GM18870 (cell line): ENCODE data around the gene TMEM209.
"Not testable (repeated sequence)": the region's sequence is repeated elsewhere in the genome, so short reads cannot be mapped to it uniquely, and the experiment has no call there.

Experiments
- ATAC-seq: cut with Tn5 transposase; IDR thresholded peaks from one replicate; pipeline ENCODE4 v1.9.1; 2021; ENCODE audit warnings: moderate library complexity; ENCODE audit not compliant: unreplicated experiment

Gene TMEM209

GRCh38 chr7:130205084-130205947 lies at the start of gene TMEM209:
Gene TMEM209 (minus strand): TSS chr7:130205406. CDS start chr7:130205375, 31 bp downstream.
- ATAC-seq = peak; percentile 97

- ATAC-seq = no peak
Observed at GRCh38 chr7:130254555-130254954, 49.3 kb upstream of the TMEM209 start.

- not testable (repeated sequence) for ATAC-seq
Observed at GRCh38 chr7:130249626-130250025, 44.4 kb upstream of the TMEM209 start.

GRCh38 chr7:130248842-130249241 lies 43.6 kb upstream of the TMEM209 start:
- not testable (repeated sequence) for ATAC-seq

DNA sequence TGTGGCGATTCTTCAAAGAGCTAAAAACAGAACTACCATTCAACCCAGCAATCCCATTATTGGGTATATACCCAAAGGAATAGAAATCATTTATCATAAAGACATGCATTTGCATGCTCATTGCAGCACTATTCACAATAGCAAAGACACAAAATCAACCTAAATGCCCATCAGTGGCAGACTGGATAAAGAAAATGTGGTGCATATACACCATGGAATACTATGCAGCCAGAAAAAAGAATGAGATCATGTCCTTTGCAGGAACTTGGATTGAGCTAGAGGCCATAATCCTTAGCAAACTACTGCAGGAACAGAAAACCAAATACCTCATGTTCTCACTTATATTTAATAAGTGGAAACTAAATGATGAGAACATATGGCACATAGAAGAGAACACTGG lies 41.3 kb upstream of the TMEM209 start:
- not testable (repeated sequence) for ATAC-seq

- not testable (repeated sequence) for ATAC-seq
Observed at GRCh38 chr7:130243486-130243885, 38.3 kb upstream of the TMEM209 start.

- ATAC-seq = no peak
Observed at GRCh38 chr7:130242198-130243014, 37.2 kb upstream of the TMEM209 start.

DNA sequence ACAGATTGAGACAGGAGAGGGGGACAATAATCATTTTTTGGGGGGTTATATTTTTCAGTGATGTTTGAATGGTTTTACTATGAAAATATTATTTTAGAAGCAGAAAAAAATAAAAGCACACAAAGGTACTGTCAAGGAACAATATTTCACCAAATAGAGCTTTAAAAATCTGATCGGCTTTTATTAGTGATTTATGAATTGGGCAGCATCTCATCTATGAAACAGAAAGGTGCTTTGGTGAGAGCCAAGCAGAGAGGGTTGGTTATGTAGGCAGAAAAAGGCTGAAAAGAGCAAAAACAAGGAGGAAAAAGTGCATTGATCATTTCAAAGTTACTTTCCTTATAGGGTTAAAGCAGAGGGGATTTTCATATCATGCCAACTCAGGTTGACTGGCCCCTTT lies 35.0 kb upstream of the TMEM209 start:
- ATAC-seq = no peak

DNA sequence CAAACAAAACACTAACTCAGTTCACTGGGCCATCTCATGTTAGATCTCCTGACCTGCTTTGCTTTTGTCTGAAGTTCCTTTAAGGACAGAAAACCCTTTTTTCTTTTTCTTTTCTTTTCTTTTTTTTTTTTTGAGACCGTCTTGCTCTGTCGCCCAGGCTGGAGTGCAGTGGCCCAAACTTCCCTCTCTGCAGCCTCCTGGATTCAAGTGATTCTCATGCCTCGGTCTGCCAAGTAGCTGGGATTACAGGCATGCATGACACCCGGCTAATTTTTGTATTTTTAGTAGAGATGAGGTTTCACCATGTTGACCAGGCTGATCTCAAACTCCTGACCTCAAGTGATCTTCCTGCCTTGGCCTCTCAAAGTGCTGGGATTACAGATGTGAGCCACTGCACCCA lies 31.2 kb upstream of the TMEM209 start:
- not testable (repeated sequence) for ATAC-seq

DNA sequence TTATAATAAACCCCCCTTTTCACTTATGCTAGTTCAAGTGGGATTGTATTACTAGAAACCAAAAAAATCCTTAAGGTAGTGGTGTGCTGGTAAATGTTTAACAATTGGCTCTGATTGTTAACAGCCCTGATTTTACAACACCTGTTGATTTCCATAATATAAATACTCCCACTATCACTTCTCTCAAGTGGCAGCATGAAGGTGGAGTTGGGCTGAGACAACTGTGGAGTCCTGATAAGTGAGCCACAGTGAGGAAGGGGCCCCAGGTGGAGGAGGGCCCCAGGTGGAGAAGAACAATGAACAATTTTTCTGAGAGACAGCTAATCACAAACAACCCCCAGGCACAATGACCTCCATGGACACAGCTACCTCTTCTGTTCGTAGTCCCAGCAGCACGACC lies 28.9 kb upstream of the TMEM209 start:
- no peak for ATAC-seq

DNA sequence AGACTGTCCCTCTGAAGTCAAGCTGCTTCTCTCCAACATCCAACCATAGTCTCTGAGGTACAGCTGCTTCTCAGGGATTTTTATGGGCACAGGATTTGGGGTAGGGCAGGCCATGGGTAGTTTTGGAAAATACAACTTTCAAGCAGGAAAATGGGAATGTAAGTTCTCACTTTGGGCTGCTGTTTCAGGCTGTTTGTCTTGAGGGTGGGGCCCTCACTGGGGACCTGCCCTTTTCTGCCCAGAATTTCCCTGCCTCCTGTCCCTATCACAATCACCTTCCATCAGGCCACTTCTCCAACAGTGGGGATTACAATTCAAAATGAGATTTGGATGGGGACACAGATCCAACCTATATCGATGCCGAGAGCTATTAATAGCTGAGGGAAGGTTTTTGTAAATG lies 27.0 kb upstream of the TMEM209 start:
- no peak for ATAC-seq

DNA sequence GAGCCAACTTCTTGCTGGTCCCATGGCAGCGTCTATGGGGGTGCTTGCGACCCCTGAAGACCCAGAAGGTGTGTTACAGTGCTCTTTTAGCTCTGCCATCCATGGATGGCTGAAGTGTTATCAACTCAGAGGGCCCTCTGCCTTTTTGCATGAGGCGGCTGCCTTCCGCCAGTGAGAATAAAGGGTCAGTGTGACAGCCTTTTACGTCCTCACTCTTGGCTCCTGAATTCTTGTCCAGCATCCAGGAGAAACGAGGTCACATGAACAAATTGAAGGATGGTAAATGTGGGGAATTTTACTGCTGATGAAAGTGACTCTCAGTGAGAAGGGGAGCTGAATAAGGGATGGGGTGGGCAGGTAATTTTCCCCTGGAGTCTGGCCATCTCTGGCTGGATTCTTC lies 26.6 kb upstream of the TMEM209 start:
- ATAC-seq = no peak

- not testable (repeated sequence) for ATAC-seq
Observed at GRCh38 chr7:130229981-130230380, 24.8 kb upstream of the TMEM209 start.

GRCh38 chr7:130228840-130229502 lies 23.8 kb upstream of the TMEM209 start:
- ATAC-seq = no peak

DNA sequence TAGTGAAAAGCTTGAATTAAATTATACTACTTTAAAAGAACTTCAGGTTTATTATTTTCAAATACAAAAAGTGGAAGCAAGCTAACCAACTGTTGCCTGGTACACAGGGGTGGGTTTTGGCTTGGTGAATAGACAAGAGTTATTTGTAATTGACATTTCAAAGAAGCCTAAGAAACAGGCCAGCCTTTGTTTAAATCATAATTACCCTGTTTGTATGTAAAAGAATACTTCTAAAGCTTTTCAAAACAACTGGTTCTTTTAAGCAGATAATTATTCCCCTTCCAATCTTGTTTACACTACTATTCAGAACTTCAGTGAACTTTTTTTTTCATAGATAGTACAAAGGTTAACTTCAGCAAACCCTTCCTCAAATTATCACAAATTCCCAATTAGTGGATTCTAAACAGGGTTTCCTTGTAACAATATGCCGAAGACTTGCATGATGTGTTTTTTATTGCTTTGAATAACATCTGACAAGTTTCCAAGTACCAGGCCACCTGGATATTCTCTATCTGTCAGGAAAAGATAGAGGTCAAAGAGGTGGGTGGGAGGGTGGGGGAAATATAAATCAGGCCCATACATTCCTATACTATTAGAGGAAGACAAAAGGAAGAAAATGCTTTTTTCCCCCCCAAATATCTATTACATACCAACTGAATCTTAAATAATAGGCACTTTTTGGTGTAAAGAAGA lies 22.8 kb upstream of the TMEM209 start:
- no peak for ATAC-seq

GRCh38 chr7:130226333-130226732 lies 21.1 kb upstream of the TMEM209 start:
- ATAC-seq = no peak

- not testable (repeated sequence) for ATAC-seq
Observed at GRCh38 chr7:130224923-130225322, 19.7 kb upstream of the TMEM209 start.

DNA sequence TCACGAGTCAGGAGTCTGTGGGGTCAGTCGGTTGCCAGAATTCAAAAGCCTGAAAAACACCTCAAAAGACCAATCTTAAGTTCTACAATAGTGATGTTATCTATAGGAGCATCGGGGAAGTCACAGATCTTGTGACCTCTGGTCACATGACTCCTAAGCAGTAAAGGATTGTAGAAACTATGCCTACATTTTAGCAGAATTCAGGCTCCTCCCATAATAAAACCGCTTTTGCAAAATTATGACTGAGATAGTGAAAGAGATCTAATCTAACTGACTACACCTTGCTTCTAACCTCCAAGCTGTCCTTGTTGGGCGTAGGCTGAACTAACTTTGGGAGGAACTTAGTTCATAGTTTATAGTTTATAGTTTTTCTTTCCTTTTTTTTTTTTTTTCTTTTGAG lies 19.0 kb upstream of the TMEM209 start:
- no peak for ATAC-seq

DNA sequence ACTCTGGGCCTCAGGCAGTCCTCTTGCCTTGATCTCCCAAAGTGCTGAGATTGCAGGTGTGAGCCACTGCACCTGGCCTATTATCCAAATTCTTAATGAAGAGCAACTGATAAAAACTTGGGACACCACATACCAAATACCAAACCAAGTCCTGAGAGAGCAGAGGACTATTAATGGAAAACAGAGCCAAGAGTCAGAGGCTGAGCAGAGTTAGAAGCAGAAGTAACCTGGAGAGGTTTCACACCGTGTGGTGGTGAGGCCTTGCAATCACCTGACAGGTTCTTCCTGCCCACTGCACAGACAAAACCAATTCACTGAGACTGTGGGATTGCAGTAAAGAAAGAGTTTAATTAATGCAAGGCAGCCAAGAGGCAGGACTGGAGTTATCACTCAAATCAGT lies 18.4 kb upstream of the TMEM209 start:
- no peak for ATAC-seq

DNA sequence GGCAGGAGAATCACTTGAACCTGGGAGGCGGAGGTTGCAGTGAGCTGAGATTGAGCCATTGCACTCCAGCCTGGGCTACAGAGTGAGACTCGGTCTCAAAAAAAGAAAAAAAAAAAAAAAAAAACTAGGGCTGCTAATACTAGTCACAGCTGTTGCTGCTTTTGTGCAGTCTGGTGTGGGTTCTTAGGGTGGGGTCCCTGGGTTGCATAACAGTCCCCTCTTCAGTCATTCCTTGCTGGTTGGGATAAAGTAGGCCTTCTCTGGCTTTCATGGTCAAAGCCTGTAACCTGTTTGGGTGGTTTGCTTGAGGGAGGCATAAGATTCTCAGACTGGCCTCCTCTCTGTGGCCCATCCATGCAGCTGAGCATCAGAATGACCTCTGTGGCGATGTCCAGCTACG lies 16.5 kb upstream of the TMEM209 start:
- ATAC-seq = no peak

DNA sequence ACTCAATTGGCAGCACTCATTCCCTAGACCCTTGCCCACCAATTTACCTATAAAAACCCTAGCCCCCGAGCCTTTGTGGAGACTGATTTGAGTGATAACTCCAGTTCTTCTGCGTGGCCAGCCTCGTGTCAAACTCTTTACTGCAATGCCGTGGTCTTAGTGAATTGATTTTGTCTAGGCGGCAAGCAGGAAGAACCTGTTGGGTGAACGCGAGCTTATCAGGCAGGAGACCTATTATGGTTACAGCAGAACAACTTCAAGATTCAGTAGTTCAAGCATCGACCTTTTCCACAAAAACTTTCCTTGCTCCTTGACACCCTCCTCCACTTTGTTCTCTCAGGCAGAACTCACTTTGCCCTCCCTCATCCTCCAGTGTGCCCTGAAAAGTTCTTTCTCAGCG lies 14.7 kb upstream of the TMEM209 start:
- ATAC-seq = no peak
